Neural cell (in vitro differentiated cells): ENCODE data around the gene NANOS3.

ENCODE experiments used
- CTCF ChIP-seq: fragments of 450-650 bp; IDR thresholded peaks from 2 replicates; pipeline ENCODE4 v1.5.1; 2014; ENCODE audit warnings: antibody characterized with exemption, mild to moderate bottlenecking, moderate library complexity; ENCODE audit not compliant: poor library complexity, severe bottlenecking
- EP300 ChIP-seq: fragments of 450-650 bp; conservative IDR thresholded peaks from 2 replicates; pipeline ENCODE4 v1.6.1; 2014; ENCODE audit warnings: antibody characterized with exemption, mild to moderate bottlenecking, moderate library complexity; ENCODE audit not compliant: poor library complexity, severe bottlenecking
- EZH2 ChIP-seq: fragments of 200-600, 300-800 bp; shearing (Covaris generic), sonication (generic); IDR thresholded peaks from 2 replicates; pipeline ENCODE4 v1.6.1; 2014; ENCODE audit warnings: antibody characterized with exemption, low read length, borderline replicate concordance, mild to moderate bottlenecking; ENCODE audit not compliant: insufficient read depth, poor library complexity, severe bottlenecking
- MXI1 ChIP-seq: fragments of 450-650 bp; conservative IDR thresholded peaks from 2 replicates; pipeline ENCODE4 v1.6.1; 2014; ENCODE audit warnings: antibody characterized with exemption, mild to moderate bottlenecking; ENCODE audit not compliant: poor library complexity, severe bottlenecking
- POLR2AphosphoS5 ChIP-seq: IDR thresholded peaks from 2 replicates; pipeline ENCODE4 v1.6.1; 2012
- RAD21 ChIP-seq: fragments of 450-650 bp; conservative IDR thresholded peaks from 2 replicates; pipeline ENCODE4 v1.6.1; 2014; ENCODE audit warnings: antibody characterized with exemption, mild to moderate bottlenecking, moderate library complexity
- REST ChIP-seq: IDR thresholded peaks from 2 replicates; pipeline ENCODE4 v1.6.1; 2012; ENCODE audit warnings: borderline replicate concordance
- SMC3 ChIP-seq: fragments of 450-650 bp; conservative IDR thresholded peaks from 2 replicates; pipeline ENCODE4 v1.6.1; 2014; ENCODE audit warnings: antibody characterized with exemption, mild to moderate bottlenecking, moderate library complexity; ENCODE audit not compliant: poor library complexity
- TAF1 ChIP-seq: IDR thresholded peaks from 2 replicates; pipeline ENCODE4 v1.6.1; 2012; ENCODE audit warnings: low read depth

- TF ChIP-seq EP300 (no peak), POLR2AphosphoS5 (no peak), CTCF (no peak), SMC3 (no peak), TAF1 (no peak), REST (no peak), EZH2 (no peak), MXI1 (no peak), RAD21 (no peak)
Measured at GRCh38 chr19:13923194-13923987, 46.5 kb downstream of the NANOS3 start.
